GM18909 (cell line): Measurements from ENCODE around the gene BPGM.

Experiments used
- ATAC-seq: cut with Tn5 transposase; IDR thresholded peaks from one replicate; pipeline ENCODE4 v1.9.1; 2021; ENCODE audit warnings: mild to moderate bottlenecking; ENCODE audit not compliant: unreplicated experiment, poor library complexity

Gene BPGM

DNA sequence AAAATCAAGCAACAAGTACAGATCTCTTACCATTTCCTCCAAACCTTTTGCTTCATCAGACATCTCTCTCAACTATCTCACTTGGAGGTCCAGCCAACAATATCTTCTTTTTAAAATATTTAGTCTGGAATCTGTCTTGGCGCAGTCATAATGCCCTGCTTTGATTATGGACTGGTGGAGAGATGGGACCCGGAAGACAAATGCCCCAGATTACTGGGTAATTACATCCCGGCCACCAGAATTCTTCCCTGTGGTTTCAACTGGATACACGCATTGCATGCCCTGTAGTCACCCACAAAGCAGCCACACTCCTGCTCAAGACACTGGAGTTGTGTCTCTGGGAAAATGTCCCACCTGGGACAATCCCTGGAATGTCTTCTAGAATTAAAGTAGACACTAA is 65.5 kb downstream of the BPGM start:
- ATAC-seq: no peak

GRCh38 chr7:134714470-134715205 is 68.0 kb downstream of the BPGM start:
- no peak for ATAC-seq

DNA sequence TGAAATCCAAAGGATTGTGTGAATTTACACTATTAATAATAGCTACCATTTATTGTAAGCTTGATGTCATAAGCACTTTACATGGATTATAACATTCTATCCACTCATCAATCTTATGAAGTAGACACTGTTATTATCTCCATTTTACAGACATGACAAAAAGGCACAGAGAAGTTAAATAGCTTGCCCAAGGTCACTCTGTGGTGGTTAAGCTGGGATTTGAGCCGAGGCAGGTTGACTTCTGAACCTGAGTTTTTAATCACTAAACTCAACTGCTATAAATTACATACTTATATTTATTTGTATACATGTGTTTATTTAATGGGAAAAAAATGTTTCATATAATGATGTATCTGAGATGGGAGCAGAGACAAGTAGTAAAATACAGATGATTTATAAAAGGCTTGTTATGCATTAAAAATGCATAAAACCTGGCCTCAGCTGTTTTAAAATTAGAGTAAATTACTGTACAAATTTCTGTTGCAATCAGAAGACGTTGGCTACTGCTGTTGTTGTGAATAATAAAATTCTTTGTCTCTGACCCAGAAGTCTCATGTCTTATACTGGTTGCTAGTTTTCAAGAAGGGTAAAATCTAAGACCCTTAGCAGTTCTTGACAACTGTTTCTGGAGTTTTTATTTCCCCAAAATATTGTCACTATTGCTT is 71.7 kb downstream of the BPGM start:
- ATAC-seq: no peak

DNA sequence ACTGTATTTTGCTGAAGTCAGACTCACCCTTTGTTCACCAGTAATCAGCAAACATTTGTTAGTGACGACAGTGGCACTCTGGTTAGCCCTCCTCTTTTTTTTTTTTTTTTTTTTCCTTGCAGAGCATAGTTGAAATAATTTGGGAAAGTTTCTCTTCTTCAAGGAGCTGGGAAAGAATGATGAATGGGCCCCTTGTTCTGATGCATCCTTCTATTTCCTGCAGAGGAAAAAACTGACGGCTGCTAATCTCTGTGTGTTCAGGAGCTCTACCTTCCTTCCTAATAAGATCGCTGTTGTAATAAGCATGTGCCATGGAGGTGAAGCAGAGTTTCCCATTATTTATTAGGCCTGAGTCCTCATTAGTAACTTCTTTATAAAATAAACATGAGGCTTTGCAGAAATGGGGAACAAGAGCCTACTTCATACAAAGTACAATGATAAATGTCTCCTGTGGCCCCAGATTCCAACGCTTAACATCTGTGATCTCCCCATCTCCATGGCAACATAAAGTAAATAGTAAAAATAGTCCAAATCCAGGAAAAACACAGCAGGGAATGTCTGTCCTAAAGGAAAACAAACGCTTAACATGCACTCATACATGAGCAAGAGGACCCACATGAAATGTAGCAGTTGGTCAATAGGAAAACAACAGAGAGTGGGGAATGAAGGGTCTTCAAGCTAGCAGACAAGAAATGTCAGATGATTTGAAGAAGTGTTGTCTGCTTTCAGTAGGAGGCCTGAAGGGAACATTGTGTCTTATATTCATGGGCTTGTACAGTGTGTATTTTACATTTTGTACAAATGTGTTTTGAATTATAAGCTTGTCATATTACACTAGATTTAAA is 73.7 kb downstream of the BPGM start:
- no peak for ATAC-seq

DNA sequence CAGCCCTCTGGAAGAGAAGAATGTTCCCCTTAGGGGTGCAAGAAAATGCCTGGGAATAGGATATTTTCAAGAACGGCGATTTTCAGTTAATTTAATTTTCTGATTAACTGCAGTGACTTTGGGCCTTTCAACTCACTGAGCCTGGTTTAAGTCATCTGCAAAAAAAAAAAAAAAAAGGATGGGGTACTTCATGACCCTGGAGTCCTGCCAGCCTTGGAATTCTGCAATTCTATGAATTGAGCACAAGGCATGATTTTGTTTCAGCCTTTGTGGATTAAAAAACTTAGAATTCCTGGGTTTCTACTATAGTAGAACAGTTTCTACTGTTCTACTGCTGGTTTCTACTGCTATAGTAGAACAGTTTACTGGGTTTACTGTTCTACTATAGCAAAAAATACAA is 74.5 kb downstream of the BPGM start:
- ATAC-seq: no peak

GRCh38 chr7:134722786-134723322 is 76.2 kb downstream of the BPGM start:
- ATAC-seq: no peak

DNA sequence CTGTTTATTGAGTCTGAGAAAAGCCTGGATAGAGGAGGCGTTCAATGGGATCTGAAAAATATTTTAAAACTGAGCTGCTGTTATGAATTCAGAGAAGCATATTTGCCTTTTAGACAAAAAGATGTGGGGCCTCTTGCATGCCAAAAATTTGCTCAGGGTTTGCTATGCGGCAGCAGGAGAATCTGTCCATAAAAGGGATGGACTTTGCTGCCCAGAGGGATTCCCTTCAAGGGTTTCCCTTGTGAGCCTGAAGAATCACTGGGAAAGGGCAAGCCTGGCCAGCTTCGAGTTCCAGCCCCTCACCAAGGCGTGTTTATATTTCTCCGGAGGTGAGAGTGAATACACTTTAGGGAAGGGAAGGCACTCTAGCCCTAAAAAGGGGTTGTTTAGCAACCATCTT is 77.2 kb downstream of the BPGM start:
- no peak for ATAC-seq

DNA sequence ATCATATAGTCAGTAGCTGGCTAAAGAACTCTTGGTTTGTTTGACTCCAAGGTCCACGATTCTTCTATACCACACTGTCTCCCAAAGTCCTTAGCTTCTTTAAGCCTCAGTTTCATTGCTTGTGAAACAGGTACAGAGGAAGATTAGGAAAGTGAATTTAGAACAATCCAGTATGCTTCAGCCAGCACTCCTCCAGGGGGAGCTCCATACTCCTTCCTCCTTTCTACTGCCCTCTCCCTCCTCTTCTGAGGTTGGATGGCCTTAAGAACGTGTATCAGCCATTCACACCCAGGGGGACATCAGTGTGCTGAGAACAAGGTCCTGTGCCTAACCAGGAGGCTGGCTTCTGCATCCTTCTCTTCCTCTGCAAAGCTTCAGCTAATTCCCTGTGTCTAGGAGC is 78.0 kb downstream of the BPGM start:
- ATAC-seq: no peak

GRCh38 chr7:134726581-134726980 is 79.9 kb downstream of the BPGM start:
- no peak for ATAC-seq

- ATAC-seq: no peak
Measured at GRCh38 chr7:134727711-134728110, 81.1 kb downstream of the BPGM start.
